Ovary (tissue), 9 donors: ENCODE data around the gene HDAC11. TPM values are rescaled to one million over a fixed set of nuclear protein-coding genes. Genes with fewer than 3 reads are reported as not detected.
A peak's percentile ranks its signal among the peaks of the same experiment; 100 is the strongest.

Experiments used
- DNase-seq, 5 donors: peaks; one replicate each; pipeline ENCODE4 v3.0.0-alpha.2; 2019 to 2020
- H3K27ac ChIP-seq, 2 donors: fragments of 200-600 bp; one replicate each; pipeline versions ENCODE4 v1.5.1 to v1.8.0; 2019 to 2022
- H3K27me3 ChIP-seq: fragments of 200-600 bp; one replicate; pipeline ENCODE4 v1.8.0; 2022
- H3K36me3 ChIP-seq: fragments of 200-600 bp; sonication (generic); one replicate; pipeline ENCODE4 v1.5.1; 2019
- H3K4me1 ChIP-seq: one replicate; pipeline ENCODE4 v1.8.1; 2013; ENCODE audit warnings: mild to moderate bottlenecking, moderate library complexity; ENCODE audit not compliant: insufficient read depth
- H3K4me3 ChIP-seq: fragments of 200-600 bp; sonication (generic); one replicate; pipeline ENCODE4 v1.5.1; 2017
- H3K9me3 ChIP-seq, 2 donors: fragments of 200-600 bp in 1 of 2; sonication (generic) in 1 of 2; one replicate each; pipeline versions ENCODE4 v1.5.1 to v1.8.1; 2013 to 2019; ENCODE audit warnings: mild to moderate bottlenecking in 1 of 2, moderate library complexity in 1 of 2
- CTCF ChIP-seq, 3 donors: fragments of 450-650 bp in 2 of 3; fragments of 200-600 bp in 1 of 3; IDR thresholded peaks; one replicate each; pipeline versions ENCODE4 v1.5.1 to v1.8.0; 2016 to 2022; ENCODE audit warnings: antibody characterized with exemption in 3 of 3, mild to moderate bottlenecking in 1 of 3
- EP300 ChIP-seq: sonication (generic); formaldehyde crosslinking; IDR thresholded peaks from one replicate; pipeline ENCODE4 v1.6.1; 2017; ENCODE audit warnings: antibody characterized with exemption
- POLR2A ChIP-seq: fragments of 450-650 bp; IDR thresholded peaks from one replicate; pipeline ENCODE4 v1.6.1; 2017; ENCODE audit warnings: antibody characterized with exemption, mild to moderate bottlenecking, moderate library complexity
- WGBS, 3 donors: extraction: QIAGEN DNeasy Blood & Tissue Kit in 1 of 3; methylation state at CpG; one replicate each; pipeline versions ENCODE4 v1.1.5 to v1.1.7; 2013 to 2017; 5-methylcytosine and 5-hydroxymethylcytosine counted together
- intact Hi-C, 4 donors: fragments of 100-400 bp; cut with DNase I; formaldehyde crosslinking; loops; one replicate each; pipeline versions ENCODE4 v1.11.0 to v1.15.1; 2022 to 2023
- polyA plus RNA-seq, 2 donors: library from polyadenylated mRNA; stranded (reverse); fragments of 200-250 nt in 1 of 2; fragments of 350-450 nt in 1 of 2; fragmentation: Illumina TruSeq in 1 of 2; extraction: RNeasy Lipid Tissue Mini Kit (QIAGEN cat#74804) in 1 of 2; gene quantifications; one replicate each; pipeline ENCODE4 v1.2.3, GENCODE V29; 2013 to 2014
- total RNA-seq, 7 donors: library from RNA; depleted of rRNA in 2 of 7; stranded (reverse); fragments of >200 nt in 2 of 7; fragmentation: NEBNext Ultra II Directional in 3 of 7; extraction: Animal tissue kit (Norgen Biotek cat#: 25700) in 3 of 7; gene quantifications; one replicate each; pipeline versions ENCODE4 v1.1.0 to v1.2.4, GENCODE V29; 2016 to 2023
- donor health status: DM: no; HTN: no; CAD: no; lungs with moderate emphysema.
- donor health status: DM: no; HTN: no; CAD: no.
- donor health status: Bipolar disorder and iron deficiency.
- donor health status: DM: yes; HTN: yes; CAD: no.
- donor health status: DM: no; HTN: no; CAD: no.
- donor health status: DM: yes; HTN: yes; CAD: no.

Gene HDAC11
- total and polyA plus RNA-seq, 9 donors: 6.4 to 27.1 (median 19.6) TPM

DNA sequence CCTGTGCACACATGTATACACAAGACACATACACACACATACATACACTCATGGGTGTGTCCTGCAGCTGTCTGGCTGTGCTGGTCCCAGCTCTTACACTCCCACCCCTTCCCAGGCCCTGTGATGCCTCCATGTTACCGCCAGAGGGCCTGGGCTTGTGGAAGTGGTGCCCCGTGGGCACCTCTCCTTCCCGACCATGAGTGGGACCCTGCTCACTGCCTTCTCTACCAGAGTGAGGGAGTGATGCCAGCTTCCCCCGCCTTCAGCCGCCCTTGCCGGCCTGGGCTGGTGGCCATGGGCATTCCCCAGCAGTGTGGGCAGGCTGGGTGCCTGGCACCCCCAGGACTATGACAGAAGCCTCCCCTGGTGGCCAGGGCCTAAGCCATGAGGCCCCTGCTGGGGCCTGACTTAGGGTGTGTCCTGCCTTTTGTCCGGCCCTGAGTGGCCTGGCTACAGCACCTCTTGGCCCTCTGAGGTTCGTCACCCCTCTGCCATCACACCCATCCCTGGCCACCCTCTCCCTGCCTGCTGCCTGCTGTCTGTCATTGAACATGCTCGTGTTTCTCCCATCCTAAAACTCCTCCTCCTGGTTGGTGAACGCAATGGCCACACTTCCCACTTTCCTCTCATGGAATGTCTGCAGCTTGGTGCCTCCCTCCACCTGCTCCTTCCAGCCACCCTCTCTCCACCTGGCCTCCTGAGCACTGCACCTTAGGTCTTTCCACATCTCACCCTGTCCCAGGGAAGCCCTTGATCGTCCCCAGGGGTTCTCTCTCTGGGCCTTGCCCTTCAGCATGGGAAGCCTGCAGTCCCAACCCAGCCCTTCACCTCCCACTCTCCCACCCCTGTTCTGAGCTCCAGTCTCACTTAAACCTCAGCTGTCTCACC, 14.6 kb downstream of the HDAC11 start:
- no peaks in the 10 kb centered on the region for H3K9me3 ChIP-seq
- DNase-seq: peak in 1 of 5 donors; percentile 17
- H3K4me1 ChIP-seq: peaks cover 2% of the 10 kb centered on the region
- no peak overlapping the region for H3K4me3 ChIP-seq
- TF ChIP-seq CTCF (IDR thresholded peaks at IDR 0.05) (no peak), EP300 (no peak), POLR2A (no peak)
- no peaks in the 10 kb centered on the region for H3K27me3 ChIP-seq
- WGBS, 3 donors: 54 to 62% (median 56%) methylated on average over 11 of the region's 11 CpGs
- no peaks in the 10 kb centered on the region for H3K36me3 ChIP-seq
- intact Hi-C loops: loop anchor here in 3 of 4 donors (5.0 kb wide), 2 partner anchors 153 to 158 kb away; no protein-coding TSS in a partner anchor
- no peak overlapping the region for H3K27ac ChIP-seq

- Histone ChIP-seq H3K36me3 (no peaks in the 10 kb centered on the region), H3K27me3 (no peaks in the 10 kb centered on the region), H3K9me3 (no peaks in the 10 kb centered on the region), H3K27ac (no peak overlapping the region), H3K4me3 (no peak overlapping the region), H3K4me1 (peaks cover 2% of the 10 kb centered on the region)
- TF ChIP-seq EP300 (no peak), CTCF (IDR thresholded peaks at IDR 0.05) (no peak), POLR2A (no peak)
- WGBS, 3 donors: 90 to 95% (median 92%) methylated on average over 3 of the region's 3 CpGs
- DNase-seq: peak in 1 of 5 donors; percentile 4
- intact Hi-C loops: loop anchor here in 3 of 4 donors (5.0 kb wide), 2 partner anchors 152 to 157 kb away; no protein-coding TSS in a partner anchor
Observed at GRCh38 chr3:13495351-13495813, 15.3 kb downstream of the HDAC11 start.

DNA sequence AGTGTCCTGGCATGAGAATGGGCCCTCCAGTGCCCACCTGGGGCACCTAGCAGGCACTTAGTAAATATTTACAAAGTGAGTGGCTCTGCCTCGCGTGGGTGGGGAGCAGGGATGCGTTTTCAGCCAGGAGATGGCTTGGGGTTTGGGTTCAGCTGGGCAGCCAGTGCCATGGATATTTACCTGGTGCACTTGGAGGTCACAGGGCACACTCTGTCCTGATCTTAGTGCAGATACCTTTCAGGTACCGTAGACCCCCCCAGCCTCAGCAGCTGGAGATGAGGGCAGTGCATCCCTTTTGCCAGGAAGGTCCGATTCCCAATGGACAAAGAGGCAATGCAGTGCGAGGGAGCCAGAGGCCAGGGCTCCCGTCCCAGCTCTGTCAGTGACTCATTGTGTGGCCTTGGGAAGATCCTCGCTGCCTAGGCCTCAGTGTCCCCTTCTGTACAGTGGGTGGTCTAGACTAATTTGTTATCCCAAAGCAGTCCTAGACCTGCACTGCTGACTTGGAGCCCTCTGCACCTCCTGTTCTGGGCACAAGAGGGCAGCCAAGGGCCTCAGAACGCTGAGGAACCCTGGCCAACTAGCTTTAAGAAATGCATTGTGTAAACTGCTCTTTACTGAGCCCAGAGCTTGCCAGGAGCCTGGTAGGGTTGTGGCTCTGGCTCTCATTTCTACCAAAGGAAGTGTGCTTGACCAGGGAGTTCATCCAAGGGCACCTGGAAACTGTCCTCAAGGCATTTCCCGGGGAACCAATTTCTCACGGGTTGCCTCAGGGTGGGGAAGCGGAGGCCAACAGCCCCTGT, 16.0 kb downstream of the HDAC11 start:
- H3K9me3 ChIP-seq: no peaks in the 10 kb centered on the region
- TF ChIP-seq EP300 (no peak), POLR2A (no peak), CTCF (IDR thresholded peaks at IDR 0.05) (peak; percentile 58 to 80 (median 76))
- no peak overlapping the region for H3K4me3 ChIP-seq
- H3K36me3 ChIP-seq: no peaks in the 10 kb centered on the region
- intact Hi-C loops: loop anchor here in 3 of 4 donors (5.0 kb wide), 2 partner anchors 151 to 156 kb away; no protein-coding TSS in a partner anchor
- peak; percentile 51 to 82 (median 75) for DNase-seq
- no peak overlapping the region for H3K27ac ChIP-seq
- 40 to 44% (median 44%) methylated on average over 12 of the region's 12 CpGs for WGBS, 3 donors
- H3K4me1 ChIP-seq: peaks cover 2% of the 10 kb centered on the region
- no peaks in the 10 kb centered on the region for H3K27me3 ChIP-seq

- Histone ChIP-seq H3K36me3 (no peaks in the 10 kb centered on the region), H3K27me3 (no peaks in the 10 kb centered on the region), H3K4me1 (peaks cover 2% of the 10 kb centered on the region), H3K9me3 (no peaks in the 10 kb centered on the region), H3K4me3 (no peak overlapping the region), H3K27ac (no peak overlapping the region)
- no peak for DNase-seq
- intact Hi-C loops: loop anchor here in 3 of 4 donors (5.0 kb wide), 2 partner anchors 150 to 155 kb away; no protein-coding TSS in a partner anchor
- TF ChIP-seq EP300 (no peak), CTCF (IDR thresholded peaks at IDR 0.05) (no peak), POLR2A (no peak)
- 59 to 71% (median 65%) methylated on average over 6 of the region's 6 CpGs for WGBS, 3 donors
Observed at GRCh38 chr3:13496879-13497278, 16.8 kb downstream of the HDAC11 start.
